ENCODE results near the gene MBL2. TPM values are rescaled to one million over a fixed set of nuclear protein-coding genes. Genes with fewer than 3 reads are reported as not detected.

Gene MBL2
- total and polyA plus RNA-seq, 10 of the 15 experiments (the other 5 are each of a cell fraction or from before 2014, with no cell fraction given) = not detected

GRCh38 chr10:52752261-52752660 lies 20.3 kb downstream of the MBL2 start:
- no peak overlapping the region for H3K27ac ChIP-seq (ENCODE audit: control insufficient read depth, insufficient read depth)
- DNase-seq (ENCODE audit: low read depth, low spot score) (no peak), FAIRE-seq (no peak), ATAC-seq (no peak)
- BruUV-seq (replicated peaks) = no TSS peak
- no peak overlapping the region for H3K4me3 ChIP-seq
- intact Hi-C loops (cut with micrococcal nuclease; ENCODE audit: unreplicated experiment) (no loop called here), in situ Hi-C loops (cut with MboI) (no loop called here)
- H3K4me2 ChIP-seq (ENCODE audit: control insufficient read depth, insufficient read depth) = no peak overlapping the region
- no peaks in the 10 kb centered on the region for H3K9me3 ChIP-seq (replicated peaks; ENCODE audit: control insufficient read depth, insufficient read depth, low read length)
- no peaks in the 10 kb centered on the region for H3K79me2 ChIP-seq (ENCODE audit: control insufficient read depth, insufficient read depth, low read length)
- H3K36me3 ChIP-seq (ENCODE audit: control insufficient read depth in 2 of 2, insufficient read depth in 2 of 2, low read length in 1 of 2) = no peaks in the 10 kb centered on the region
- ChIA-PET RAD21 (ENCODE audit: unreplicated experiment) (no interaction called here), POLR2A (no interaction called here), SMC1A (ENCODE audit: uncharacterized antibody, unreplicated experiment) (no interaction called here), CTCF (no interaction called here)
- no peaks in the 10 kb centered on the region for H3K27me3 ChIP-seq (replicated peaks in 1 of 2; ENCODE audit: control insufficient read depth in 2 of 2, insufficient read depth in 2 of 2, low read length in 1 of 2)
- TF ChIP-seq MYB (IDR thresholded peaks at IDR 0.05; ENCODE audit: borderline replicate concordance, low read depth, low read length) (no peak), EZH2 (IDR thresholded peaks at IDR 0.05; ENCODE audit: borderline replicate concordance, control insufficient read depth, low read depth, low read length) (no peak), JUNB (IDR thresholded peaks at IDR 0.05) (no peak), CBFB (IDR thresholded peaks at IDR 0.05; ENCODE audit: low read depth) (no peak), FOXK2 (IDR thresholded peaks at IDR 0.05) (no peak), SKIL (IDR thresholded peaks at IDR 0.05; ENCODE audit: low read depth, poor library complexity, severe bottlenecking) (no peak), KLF5 (IDR thresholded peaks at IDR 0.05; ENCODE audit: partially characterized antibody) (no peak), SUZ12 (IDR thresholded peaks at IDR 0.05; ENCODE audit: unreplicated experiment) (no peak), NR2C1 (IDR thresholded peaks at IDR 0.05) (no peak), EGR1 (IDR thresholded peaks at IDR 0.05; ENCODE audit: borderline replicate concordance in 1 of 2, low read depth in 2 of 2, low read length in 2 of 2) (no peak), PAX5 (IDR thresholded peaks at IDR 0.05; ENCODE audit: borderline replicate concordance, low read depth, low read length) (no peak), ZSCAN29 (IDR thresholded peaks at IDR 0.05) (no peak)
- TF ChIP-seq, protein P1, sequence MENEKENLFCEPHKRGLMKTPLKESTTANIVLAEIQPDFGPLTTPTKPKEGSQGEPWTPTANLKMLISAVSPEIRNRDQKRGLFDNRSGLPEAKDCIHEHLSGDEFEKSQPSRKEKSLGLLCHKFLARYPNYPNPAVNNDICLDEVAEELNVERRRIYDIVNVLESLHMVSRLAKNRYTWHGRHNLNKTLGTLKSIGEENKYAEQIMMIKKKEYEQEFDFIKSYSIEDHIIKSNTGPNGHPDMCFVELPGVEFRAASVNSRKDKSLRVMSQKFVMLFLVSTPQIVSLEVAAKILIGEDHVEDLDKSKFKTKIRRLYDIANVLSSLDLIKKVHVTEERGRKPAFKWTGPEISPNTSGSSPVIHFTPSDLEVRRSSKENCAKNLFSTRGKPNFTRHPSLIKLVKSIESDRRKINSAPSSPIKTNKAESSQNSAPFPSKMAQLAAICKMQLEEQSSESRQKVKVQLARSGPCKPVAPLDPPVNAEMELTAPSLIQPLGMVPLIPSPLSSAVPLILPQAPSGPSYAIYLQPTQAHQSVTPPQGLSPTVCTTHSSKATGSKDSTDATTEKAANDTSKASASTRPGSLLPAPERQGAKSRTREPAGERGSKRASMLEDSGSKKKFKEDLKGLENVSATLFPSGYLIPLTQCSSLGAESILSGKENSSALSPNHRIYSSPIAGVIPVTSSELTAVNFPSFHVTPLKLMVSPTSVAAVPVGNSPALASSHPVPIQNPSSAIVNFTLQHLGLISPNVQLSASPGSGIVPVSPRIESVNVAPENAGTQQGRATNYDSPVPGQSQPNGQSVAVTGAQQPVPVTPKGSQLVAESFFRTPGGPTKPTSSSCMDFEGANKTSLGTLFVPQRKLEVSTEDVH (IDR thresholded peaks at IDR 0.05; ENCODE audit: low read depth, partially characterized antibody) = no peak
- TF ChIP-seq, protein P2, sequence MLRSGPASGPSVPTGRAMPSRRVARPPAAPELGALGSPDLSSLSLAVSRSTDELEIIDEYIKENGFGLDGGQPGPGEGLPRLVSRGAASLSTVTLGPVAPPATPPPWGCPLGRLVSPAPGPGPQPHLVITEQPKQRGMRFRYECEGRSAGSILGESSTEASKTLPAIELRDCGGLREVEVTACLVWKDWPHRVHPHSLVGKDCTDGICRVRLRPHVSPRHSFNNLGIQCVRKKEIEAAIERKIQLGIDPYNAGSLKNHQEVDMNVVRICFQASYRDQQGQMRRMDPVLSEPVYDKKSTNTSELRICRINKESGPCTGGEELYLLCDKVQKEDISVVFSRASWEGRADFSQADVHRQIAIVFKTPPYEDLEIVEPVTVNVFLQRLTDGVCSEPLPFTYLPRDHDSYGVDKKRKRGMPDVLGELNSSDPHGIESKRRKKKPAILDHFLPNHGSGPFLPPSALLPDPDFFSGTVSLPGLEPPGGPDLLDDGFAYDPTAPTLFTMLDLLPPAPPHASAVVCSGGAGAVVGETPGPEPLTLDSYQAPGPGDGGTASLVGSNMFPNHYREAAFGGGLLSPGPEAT (IDR thresholded peaks at IDR 0.05; ENCODE audit: low read depth) = no peak
- TF ChIP-seq, protein P3, sequence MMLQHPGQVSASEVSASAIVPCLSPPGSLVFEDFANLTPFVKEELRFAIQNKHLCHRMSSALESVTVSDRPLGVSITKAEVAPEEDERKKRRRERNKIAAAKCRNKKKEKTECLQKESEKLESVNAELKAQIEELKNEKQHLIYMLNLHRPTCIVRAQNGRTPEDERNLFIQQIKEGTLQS (IDR thresholded peaks at IDR 0.05; ENCODE audit: borderline replicate concordance, extremely low read depth, low read depth, low read length) = no peak
- TF ChIP-seq, protein P4, sequence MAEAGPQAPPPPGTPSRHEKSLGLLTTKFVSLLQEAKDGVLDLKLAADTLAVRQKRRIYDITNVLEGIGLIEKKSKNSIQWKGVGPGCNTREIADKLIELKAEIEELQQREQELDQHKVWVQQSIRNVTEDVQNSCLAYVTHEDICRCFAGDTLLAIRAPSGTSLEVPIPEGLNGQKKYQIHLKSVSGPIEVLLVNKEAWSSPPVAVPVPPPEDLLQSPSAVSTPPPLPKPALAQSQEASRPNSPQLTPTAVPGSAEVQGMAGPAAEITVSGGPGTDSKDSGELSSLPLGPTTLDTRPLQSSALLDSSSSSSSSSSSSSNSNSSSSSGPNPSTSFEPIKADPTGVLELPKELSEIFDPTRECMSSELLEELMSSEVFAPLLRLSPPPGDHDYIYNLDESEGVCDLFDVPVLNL (IDR thresholded peaks at IDR 0.05; ENCODE audit: low read depth, low read length) = no peak
- H4K20me1 ChIP-seq (ENCODE audit: control insufficient read depth, insufficient read depth) = no peaks in the 10 kb centered on the region
- H3K9ac ChIP-seq (ENCODE audit: control insufficient read depth, insufficient read depth, low read length) = no peak overlapping the region
- no peak overlapping the region for H2AFZ ChIP-seq (ENCODE audit: control insufficient read depth, low read depth, low read length)
- H3K4me1 ChIP-seq (ENCODE audit: control insufficient read depth, insufficient read depth, low read length) = no peaks in the 10 kb centered on the region
- 0% methylated on average over 1 of the region's 1 CpG for WGBS (ENCODE audit: insufficient coverage, insufficient replicate concordance, low lambda C conversion rate, missing lambda C conversion rate)

All from GM12878 (cell line).